IMR-90 (cell line): Measurements from ENCODE around the gene SLC37A3. TPM values are rescaled to one million over a fixed set of nuclear protein-coding genes. Genes with fewer than 3 reads are reported as not detected.

Experiments used
- ATAC-seq: fragments of 200-7000 bp; cut with Tn5 transposase; 2 replicates; pipeline ENCODE4 v1.9.1; 2020; ENCODE audit warnings: low read depth, mild to moderate bottlenecking, moderate library complexity
- BruUV-seq: library from RNA; stranded (reverse); fragments of 400-500 nt; replicated peaks from 2 replicates; lab custom pipeline; 2021; lab: Mats Ljungman, UMichigan
- CTCF ChIA-PET: fragments of 300-600 bp; formaldehyde crosslinking; extraction: SDS; loops from one replicate; lab custom pipeline; 2021; ENCODE audit warnings: antibody characterized with exemption; lab: Yijun Ruan, JAX
- POLR2A ChIA-PET: fragments of 300-600 bp; sonication (Branson Sonifier 250); formaldehyde crosslinking; loops from one replicate; lab custom pipeline; 2022; ENCODE audit warnings: antibody characterized with exemption; ENCODE audit not compliant: unreplicated experiment; lab: Charles Lee
- DNase-seq: peaks from one replicate; pipeline ENCODE4 v3.0.0; 2013
- H2AFZ ChIP-seq: replicated peaks from 2 replicates; pipeline ENCODE3; 2013; ENCODE audit warnings: low read length, mild to moderate bottlenecking; ENCODE audit not compliant: poor library complexity
- H2AK5ac ChIP-seq: 2 replicates; pipeline ENCODE4 v1.6.1; 2013; ENCODE audit warnings: low read depth, low read length, inconsistent platforms
- H2AK9ac ChIP-seq: replicated peaks from 2 replicates; pipeline ENCODE3; 2013; ENCODE audit warnings: mild to moderate bottlenecking, low read depth, low read length, moderate library complexity; ENCODE audit not compliant: poor library complexity
- H2BK120ac ChIP-seq: 2 replicates; pipeline ENCODE4 v1.6.1; 2013; ENCODE audit warnings: low read depth, low read length, inconsistent platforms
- H2BK15ac ChIP-seq: 3 replicates; pipeline ENCODE4 v1.6.1; 2013; ENCODE audit warnings: low read depth, low read length, inconsistent platforms
- H2BK20ac ChIP-seq: 2 replicates; pipeline ENCODE4 v1.6.1; 2013; ENCODE audit warnings: low read depth, mild to moderate bottlenecking, inconsistent platforms, low read length, moderate library complexity
- H2BK5ac ChIP-seq: 2 replicates; pipeline ENCODE4 v1.6.1; 2013; ENCODE audit warnings: mild to moderate bottlenecking, low read depth, low read length, inconsistent platforms; ENCODE audit not compliant: poor library complexity, severe bottlenecking
- H3K14ac ChIP-seq: replicated peaks from 2 replicates; pipeline ENCODE4 v1.6.1; 2013; ENCODE audit warnings: low read depth, low read length, inconsistent platforms
- H3K18ac ChIP-seq: 2 replicates; pipeline ENCODE4 v1.6.1; 2013; ENCODE audit warnings: low read depth, low read length, control low read depth
- H3K23ac ChIP-seq: 2 replicates; pipeline ENCODE4 v1.6.1; 2013; ENCODE audit warnings: low read depth, low read length, inconsistent platforms
- H3K27ac ChIP-seq: 2 replicates; pipeline ENCODE4 v1.5.1; 2013; ENCODE audit warnings: mild to moderate bottlenecking, control low read depth, low read length; ENCODE audit not compliant: insufficient read depth
- H3K27me3 ChIP-seq: 2 replicates; pipeline ENCODE4 v1.6.1; 2013; ENCODE audit warnings: low read length; ENCODE audit not compliant: control insufficient read depth, insufficient read depth
- H3K36me3 ChIP-seq: 2 replicates; pipeline ENCODE4 v1.6.1; 2013; ENCODE audit warnings: low read length, mixed read lengths; ENCODE audit not compliant: control insufficient read depth, insufficient read depth
- H3K4ac ChIP-seq: 2 replicates; pipeline ENCODE4 v1.6.1; 2013; ENCODE audit warnings: low read depth, low read length, inconsistent platforms
- H3K4me1 ChIP-seq: 2 replicates; pipeline ENCODE4 v1.6.1; 2013; ENCODE audit warnings: low read length, mixed read lengths; ENCODE audit not compliant: control insufficient read depth, insufficient read depth
- H3K4me2 ChIP-seq: 2 replicates; pipeline ENCODE4 v1.6.1; 2013; ENCODE audit warnings: low read depth, mild to moderate bottlenecking, control low read depth, low read length, moderate library complexity
- H3K4me3 ChIP-seq: 2 replicates; pipeline ENCODE4 v1.5.1; 2013; ENCODE audit warnings: low read depth, mild to moderate bottlenecking, control low read depth, low read length, moderate library complexity; ENCODE audit not compliant: insufficient read depth
- H3K56ac ChIP-seq: 2 replicates; pipeline ENCODE4 v1.6.1; 2013; ENCODE audit warnings: low read length, inconsistent platforms; ENCODE audit not compliant: insufficient read depth; ENCODE audit errors: extremely low read depth
- H3K79me1 ChIP-seq, 2 experiments: 2 replicates each; pipeline ENCODE4 v1.6.1; 2013; ENCODE audit warnings: low read length in 2 of 2, inconsistent platforms in 1 of 2, low read depth in 1 of 2
- H3K9ac ChIP-seq: 2 replicates; pipeline ENCODE4 v1.6.1; 2013; ENCODE audit warnings: low read depth, low read length, control low read depth
- H3K9me1 ChIP-seq: 2 replicates; pipeline ENCODE4 v1.6.1; 2013; ENCODE audit warnings: low read length, inconsistent platforms; ENCODE audit not compliant: insufficient read depth
- H3K9me3 ChIP-seq: 2 replicates; pipeline ENCODE4 v1.6.1; 2013; ENCODE audit warnings: low read length; ENCODE audit not compliant: control insufficient read depth, insufficient read depth
- H4K20me1 ChIP-seq: 2 replicates; pipeline ENCODE4 v1.6.1; 2013; ENCODE audit warnings: low read length, inconsistent platforms; ENCODE audit not compliant: insufficient read depth
- H4K5ac ChIP-seq: 2 replicates; pipeline ENCODE4 v1.6.1; 2013; ENCODE audit warnings: mild to moderate bottlenecking, low read depth, low read length, control low read depth
- H4K8ac ChIP-seq, 2 experiments: 2 replicates each; pipeline ENCODE4 v1.6.1; 2013; ENCODE audit warnings: low read depth in 2 of 2, low read length in 2 of 2, control low read depth in 1 of 2, inconsistent platforms in 1 of 2
- H4K91ac ChIP-seq: 2 replicates; pipeline ENCODE4 v1.6.1; 2013; ENCODE audit warnings: low read depth, low read length, inconsistent platforms; ENCODE audit not compliant: insufficient read depth
- CEBPB ChIP-seq: IDR thresholded peaks from 2 replicates; pipeline ENCODE4 v1.6.1; 2012; ENCODE audit warnings: low read depth, low read length, improper control_type of control experiment
- CHD1 ChIP-seq: IDR thresholded peaks from 2 replicates; pipeline ENCODE4 v1.6.1; 2012; ENCODE audit warnings: low read depth, low read length, improper control_type of control experiment
- FOS ChIP-seq: fragments of 150-350 bp; IDR thresholded peaks from 2 replicates; pipeline ENCODE4 v1.6.1; 2016; ENCODE audit warnings: low read depth, low read length
- RFX5 ChIP-seq: IDR thresholded peaks from 2 replicates; pipeline ENCODE4 v1.8.0; 2012; ENCODE audit warnings: low read depth, mild to moderate bottlenecking, low read length, moderate library complexity
- WGBS, 2 experiments: methylation state at CpG; one replicate each; pipeline versions ENCODE4 v1.1.5 to v1.1.7; 2013; ENCODE audit warnings: missing lambda C conversion rate in 2 of 2; ENCODE audit not compliant: insufficient read length in 1 of 2; ENCODE audit errors: extremely low coverage in 2 of 2; 5-methylcytosine and 5-hydroxymethylcytosine counted together
- dilution Hi-C: fragments of 300-500 bp; cut with HindIII; formaldehyde crosslinking; loops from one replicate; pipeline ENCODE4 v1.14.3; 2018; ENCODE audit warnings: low sequenced_read_pairs; ENCODE audit not compliant: unreplicated experiment
- in situ Hi-C: fragments of 300-500 bp; cut with MboI; formaldehyde crosslinking; loops from 3 replicates; pipeline ENCODE4 v1.14.3; 2019; ENCODE audit warnings: low sequenced_read_pairs, inconsistent platforms, mixed read lengths
- intact Hi-C: fragments of 100-400 bp; cut with micrococcal nuclease; formaldehyde crosslinking; loops from 2 replicates; pipeline ENCODE4 v1.10.0; 2022
- polyA plus RNA-seq, 3 experiments: library from polyadenylated mRNA; depleted of rRNA; stranded (reverse); fragments of >200 nt; gene quantifications; 2 replicates each; pipeline ENCODE4 v1.2.3, GENCODE V29; 2012; ENCODE audit warnings: low replicate concordance in 1 of 3
- total RNA-seq: library from RNA; depleted of rRNA; stranded (reverse); fragments of >200 nt; gene quantifications from 2 replicates; pipeline ENCODE4 v1.2.3, GENCODE V29; 2012

Gene SLC37A3
- total and polyA plus RNA-seq, 2 of the 4 experiments (the other 2 are of a cell fraction) = 43.2 to 45.3 TPM

- Histone ChIP-seq H2BK120ac (no peak overlapping the region), H3K4me1 (peaks cover 3% of the 10 kb centered on the region), H2BK20ac (no peak overlapping the region), H3K4me3 (no peak overlapping the region), H4K5ac (no peak overlapping the region), H3K36me3 (no peaks in the 10 kb centered on the region), H2AFZ (no peak overlapping the region), H3K9ac (no peak overlapping the region), H3K4ac (no peak overlapping the region), H4K91ac (no peak overlapping the region), H3K27ac (no peak overlapping the region), H2BK5ac (no peak overlapping the region), H4K8ac (no peak overlapping the region), H4K20me1 (0 out of 2 replicates have a peak, but pooled peaks cover 5% of the 10 kb centered on the region), H3K79me1 (peaks cover 0 to 5% of the 10 kb centered on the region in 2 experiments; a peak in 2 of 4 replicates), H3K9me1 (peaks cover 3% of the 10 kb centered on the region; the same call in 1 of the 2 replicates), H3K56ac (no peak overlapping the region), H3K9me3 (no peaks in the 10 kb centered on the region), H3K18ac (no peak overlapping the region), H3K23ac (no peak overlapping the region), H2BK15ac (no peak overlapping the region), H3K14ac (no peak overlapping the region), H3K4me2 (peak overlapping the region; percentile 21; the same call in 1 of the 2 replicates), H2AK9ac (no peak overlapping the region), H3K27me3 (peaks cover 17% of the 10 kb centered on the region), H2AK5ac (no peak overlapping the region)
- no CpG with 5 or more reads among the region's 2 CpGs for WGBS, 2 experiments
- dilution Hi-C loops = no loop called here
- no TSS peak for BruUV-seq
- DNase-seq = peak; percentile 76
- in situ Hi-C loops = no loop called here
- intact Hi-C loops = no loop called here
- TF ChIP-seq FOS (peak; percentile 71), RFX5 (no peak), CEBPB (peak; percentile 73), CHD1 (no peak)
- ChIA-PET POLR2A (no interaction called here), CTCF (no interaction called here)
- ATAC-seq = peak; percentile 3; the same call in 1 of the 2 replicates
Measured at GRCh38 chr7:140402178-140402835, 4.0 kb upstream of the SLC37A3 start.
